ENCODE results near the gene STK39. TPM values are rescaled to one million over a fixed set of nuclear protein-coding genes. Genes with fewer than 3 reads are reported as not detected.

The STK39 gene
- total RNA-seq, 1 experiment from 2014 or later: 22.1 TPM

DNA sequence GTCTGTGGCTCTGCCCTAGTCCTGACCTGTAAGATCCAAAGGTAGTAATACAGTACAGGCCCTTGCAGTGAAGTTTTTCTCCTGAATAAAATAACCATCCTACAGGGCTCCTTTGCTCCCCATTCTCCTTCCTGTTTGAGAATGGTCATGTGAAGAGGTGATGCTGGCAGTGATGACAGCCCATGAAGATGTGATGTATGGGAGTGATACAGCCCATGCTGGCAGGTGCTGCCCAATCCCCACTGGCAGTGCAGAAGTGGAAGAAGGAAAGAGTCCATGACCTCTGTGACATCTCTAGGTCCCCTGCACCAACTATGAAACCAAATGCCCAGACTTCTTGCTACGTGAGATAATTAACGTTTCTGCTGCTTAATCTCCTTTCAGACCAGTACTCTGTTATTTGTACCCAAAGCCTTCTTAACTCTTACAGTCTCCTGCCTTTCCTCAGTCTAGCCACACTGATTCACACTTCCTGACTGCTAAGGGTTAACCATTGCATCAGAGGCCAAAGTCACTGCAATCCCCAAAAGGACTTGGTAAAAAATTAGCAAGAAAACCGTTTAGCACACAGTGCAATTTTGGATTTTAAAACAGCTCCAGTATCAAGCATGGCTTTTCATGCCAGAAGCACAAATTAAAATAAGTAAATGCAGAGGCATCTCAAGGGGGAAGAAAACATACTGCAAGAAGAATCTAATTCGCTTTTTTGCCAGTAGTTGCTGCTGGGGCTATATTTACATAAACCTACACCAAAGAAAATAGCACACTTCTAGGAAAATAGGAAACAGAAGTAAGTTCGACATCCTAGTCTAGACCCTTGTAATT, 98.0 kb downstream of the STK39 start:
- no peaks in the 10 kb centered on the region for H3K27me3 Mint-ChIP-seq (ENCODE audit: low read depth)
- Histone ChIP-seq H3K4me2 (ENCODE audit: insufficient read depth, insufficient read length, low read length) (no peak overlapping the region), H2BK120ac (ENCODE audit: low read depth, low read length, poor library complexity, severe bottlenecking) (no peak overlapping the region), H3K27ac (ENCODE audit: insufficient read length, low read depth, low read length) (no peak overlapping the region), H3K18ac (ENCODE audit: insufficient read length, low read depth, low read length) (no peak overlapping the region), H3K79me1 (ENCODE audit: insufficient read depth, low read depth, low read length, poor library complexity, severe bottlenecking) (no peaks in the 10 kb centered on the region), H3K4ac (ENCODE audit: low read depth, low read length) (no peak overlapping the region), H2BK5ac (ENCODE audit: insufficient read length, low read length) (no peak overlapping the region), H3K9ac (ENCODE audit: extremely low read depth, insufficient read length, low read length) (no peak overlapping the region), H2BK12ac (ENCODE audit: insufficient read length, low read depth, low read length) (no peak overlapping the region), H3K79me2 (ENCODE audit: insufficient read depth, low read length) (no peaks in the 10 kb centered on the region), H3K4me1 (ENCODE audit: insufficient read depth, low read length) (no peaks in the 10 kb centered on the region), H4K20me1 (ENCODE audit: control insufficient read depth, insufficient read depth, insufficient read length) (no peaks in the 10 kb centered on the region), H3K23me2 (ENCODE audit: insufficient read length, low read depth, low read length, poor library complexity, severe bottlenecking) (no peaks in the 10 kb centered on the region), H2BK15ac (ENCODE audit: low read depth, low read length) (no peak overlapping the region), H4K8ac (replicated peaks; ENCODE audit: insufficient read length, low read depth, low read length) (no peak overlapping the region), H2AFZ (ENCODE audit: low read length) (no peak overlapping the region), H3K14ac (ENCODE audit: insufficient read depth, low read length) (no peak overlapping the region), H3K27me3 (ENCODE audit: insufficient read depth, low read length) (no peaks in the 10 kb centered on the region), H4K5ac (ENCODE audit: insufficient read length, low read depth, low read length) (no peak overlapping the region), H3K23ac (ENCODE audit: insufficient read length, low read depth, low read length) (no peak overlapping the region), H2BK20ac (ENCODE audit: low read depth, low read length, poor library complexity, severe bottlenecking) (no peak overlapping the region), H3K56ac (ENCODE audit: insufficient read length, low read depth, low read length) (no peak overlapping the region), H4K91ac (ENCODE audit: insufficient read length, low read depth, low read length) (no peak overlapping the region), H3K9me3 (ENCODE audit: control insufficient read depth, low read depth, low read length) (no peaks in the 10 kb centered on the region), H3T11ph (ENCODE audit: low read length) (no peak overlapping the region), H2AK5ac (ENCODE audit: insufficient read length, low read length) (no peak overlapping the region)
- TF ChIP-seq, protein P1, sequence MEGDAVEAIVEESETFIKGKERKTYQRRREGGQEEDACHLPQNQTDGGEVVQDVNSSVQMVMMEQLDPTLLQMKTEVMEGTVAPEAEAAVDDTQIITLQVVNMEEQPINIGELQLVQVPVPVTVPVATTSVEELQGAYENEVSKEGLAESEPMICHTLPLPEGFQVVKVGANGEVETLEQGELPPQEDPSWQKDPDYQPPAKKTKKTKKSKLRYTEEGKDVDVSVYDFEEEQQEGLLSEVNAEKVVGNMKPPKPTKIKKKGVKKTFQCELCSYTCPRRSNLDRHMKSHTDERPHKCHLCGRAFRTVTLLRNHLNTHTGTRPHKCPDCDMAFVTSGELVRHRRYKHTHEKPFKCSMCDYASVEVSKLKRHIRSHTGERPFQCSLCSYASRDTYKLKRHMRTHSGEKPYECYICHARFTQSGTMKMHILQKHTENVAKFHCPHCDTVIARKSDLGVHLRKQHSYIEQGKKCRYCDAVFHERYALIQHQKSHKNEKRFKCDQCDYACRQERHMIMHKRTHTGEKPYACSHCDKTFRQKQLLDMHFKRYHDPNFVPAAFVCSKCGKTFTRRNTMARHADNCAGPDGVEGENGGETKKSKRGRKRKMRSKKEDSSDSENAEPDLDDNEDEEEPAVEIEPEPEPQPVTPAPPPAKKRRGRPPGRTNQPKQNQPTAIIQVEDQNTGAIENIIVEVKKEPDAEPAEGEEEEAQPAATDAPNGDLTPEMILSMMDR (conservative IDR thresholded peaks at IDR 0.05): no peak
- H3K36me3 Mint-ChIP-seq (ENCODE audit: insufficient read depth in 1 of 3, low read depth in 3 of 3): no peaks in the 10 kb centered on the region
- 0 out of 7 replicates have a peak overlapping the region, but pooled peaks of 1 of the 3 experiments have one; percentile 18 for H3K27ac Mint-ChIP-seq
- DNase-seq: no peak
- H3K4me1 Mint-ChIP-seq: peaks cover 5 to 14% of the 10 kb centered on the region in 2 experiments; a peak in 3 of 4 replicates
- WGBS (ENCODE audit: extremely low coverage, insufficient read length, low lambda C conversion rate): no CpG with 5 or more reads among the region's 5 CpGs
- no peak overlapping the region; a peak in 1 of 5 replicates for H3K4me3 Mint-ChIP-seq
- no peaks in the 10 kb centered on the region for H3K9me3 Mint-ChIP-seq
